Loucy (cell line): ENCODE data around the gene KCNT1.

Source experiments
- EZH2phosphoT487 ChIP-seq: fragments of 200-600 bp; IDR thresholded peaks from 2 replicates; pipeline ENCODE4 v1.6.1; 2018; ENCODE audit warnings: antibody characterized with exemption, mild to moderate bottlenecking, moderate library complexity, borderline replicate concordance
- TF ChIP-seq, protein P1 (sequence below): fragments of 200-600 bp; sonication (generic); conservative IDR thresholded peaks from 2 replicates; pipeline ENCODE4 v1.5.1; 2014; ENCODE audit warnings: mild to moderate bottlenecking, antibody characterized with exemption, low read length

DNA sequence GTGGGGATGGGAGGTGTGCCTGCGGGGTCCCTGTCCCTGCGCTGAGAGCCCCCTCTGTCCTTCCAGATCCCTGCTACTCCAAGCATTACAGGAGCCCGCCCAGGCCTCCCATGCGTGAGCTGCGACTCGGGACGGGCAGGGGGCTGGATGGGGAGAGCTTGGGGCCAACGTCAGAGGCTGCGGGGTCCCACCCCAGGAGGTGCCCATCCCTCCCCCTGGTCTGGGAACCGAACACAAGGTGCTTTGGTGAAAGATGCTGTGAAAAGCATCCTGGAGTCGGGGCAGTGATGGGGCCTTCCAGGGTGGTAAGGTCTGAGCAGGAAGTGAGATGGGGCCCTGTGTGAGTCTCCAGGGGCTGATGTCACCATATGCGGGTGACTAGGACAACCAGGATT is 36.2 kb upstream of the KCNT1 start:
- TF ChIP-seq, protein P1, sequence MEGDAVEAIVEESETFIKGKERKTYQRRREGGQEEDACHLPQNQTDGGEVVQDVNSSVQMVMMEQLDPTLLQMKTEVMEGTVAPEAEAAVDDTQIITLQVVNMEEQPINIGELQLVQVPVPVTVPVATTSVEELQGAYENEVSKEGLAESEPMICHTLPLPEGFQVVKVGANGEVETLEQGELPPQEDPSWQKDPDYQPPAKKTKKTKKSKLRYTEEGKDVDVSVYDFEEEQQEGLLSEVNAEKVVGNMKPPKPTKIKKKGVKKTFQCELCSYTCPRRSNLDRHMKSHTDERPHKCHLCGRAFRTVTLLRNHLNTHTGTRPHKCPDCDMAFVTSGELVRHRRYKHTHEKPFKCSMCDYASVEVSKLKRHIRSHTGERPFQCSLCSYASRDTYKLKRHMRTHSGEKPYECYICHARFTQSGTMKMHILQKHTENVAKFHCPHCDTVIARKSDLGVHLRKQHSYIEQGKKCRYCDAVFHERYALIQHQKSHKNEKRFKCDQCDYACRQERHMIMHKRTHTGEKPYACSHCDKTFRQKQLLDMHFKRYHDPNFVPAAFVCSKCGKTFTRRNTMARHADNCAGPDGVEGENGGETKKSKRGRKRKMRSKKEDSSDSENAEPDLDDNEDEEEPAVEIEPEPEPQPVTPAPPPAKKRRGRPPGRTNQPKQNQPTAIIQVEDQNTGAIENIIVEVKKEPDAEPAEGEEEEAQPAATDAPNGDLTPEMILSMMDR = no peak
- TF ChIP-seq EZH2phosphoT487 = no peak
